Measurements from ENCODE around the gene PDZRN3.

The PDZRN3 gene

DNA sequence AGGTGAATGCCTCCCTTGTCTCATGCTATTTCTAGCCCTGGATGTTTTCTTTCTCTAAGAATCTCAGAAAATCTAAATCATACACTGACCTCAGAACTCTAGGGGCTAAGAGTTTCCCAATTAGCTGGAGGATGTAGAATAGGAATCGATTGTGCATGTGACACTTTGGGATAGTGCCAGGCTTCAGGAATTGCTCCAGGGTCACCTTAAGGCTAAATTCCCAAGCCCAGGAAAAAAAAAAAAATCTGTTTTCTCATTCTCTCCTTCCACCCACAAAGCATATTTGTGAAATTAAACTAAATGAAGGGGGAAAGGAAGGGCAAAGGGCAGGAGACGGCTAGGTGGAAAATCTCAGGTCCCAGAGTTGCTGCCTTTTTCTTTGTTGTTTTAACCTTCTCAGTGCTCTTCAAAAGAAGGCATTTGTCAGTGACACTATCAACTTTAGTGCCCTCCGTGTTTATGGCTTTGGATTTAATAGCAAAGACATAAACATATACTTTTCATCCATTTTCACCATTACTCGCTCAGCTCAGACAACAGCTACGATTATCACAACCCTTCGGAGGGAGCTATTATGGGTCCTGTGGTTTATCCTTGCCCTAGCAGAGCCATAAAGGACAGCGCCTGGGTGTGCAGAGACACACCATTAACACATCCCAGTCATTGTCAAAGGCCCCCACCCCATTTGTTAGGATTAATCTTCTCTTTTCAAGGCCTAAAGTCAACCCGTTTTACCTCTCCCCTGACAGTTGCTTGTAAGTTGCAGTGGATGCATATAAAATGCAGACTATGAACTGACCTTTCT, 271.7 kb downstream of the PDZRN3 start:
- H3K9me3 Mint-ChIP-seq = peaks cover 5 to 12% of the 10 kb centered on the region in 2 donors
- peaks cover 12% of the 10 kb centered on the region for H3K27me3 Mint-ChIP-seq
- no peak overlapping the region for H3K27ac Mint-ChIP-seq
- no peak overlapping the region for H3K4me3 Mint-ChIP-seq
- H3K4me1 Mint-ChIP-seq = no peaks in the 10 kb centered on the region
- DNase-seq (no peak), ATAC-seq (no peak)

DNA sequence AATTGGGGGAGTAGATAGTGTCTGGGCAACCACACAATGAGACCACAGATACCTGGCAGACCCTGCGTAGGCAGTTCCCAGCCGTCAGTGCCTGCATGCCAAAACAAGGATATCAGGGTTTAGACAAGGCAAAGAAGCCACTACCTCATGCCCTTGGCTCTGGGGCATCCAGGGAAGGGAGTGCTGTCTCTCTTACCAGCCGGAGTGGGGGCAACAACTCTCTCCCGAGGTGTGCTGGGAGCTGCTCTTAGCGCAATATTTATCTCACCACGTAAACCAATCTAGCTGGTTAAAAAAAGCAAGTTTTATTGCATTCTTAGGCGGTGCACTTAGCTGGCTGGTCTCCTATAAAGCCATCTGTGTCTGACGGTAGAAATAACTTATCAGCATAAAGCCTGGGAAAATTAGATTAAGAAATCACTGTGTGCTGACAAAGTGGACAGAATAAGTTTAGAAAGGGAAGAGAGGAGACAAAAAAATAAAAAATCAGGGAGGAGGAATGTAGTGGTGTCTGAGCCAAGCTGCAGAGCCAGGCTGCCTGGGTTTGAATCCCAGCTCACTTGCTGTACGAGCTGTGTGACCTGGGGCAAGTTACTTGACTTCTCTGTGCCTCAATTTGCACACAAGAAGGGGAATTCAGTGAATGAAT, 273.2 kb downstream of the PDZRN3 start:
- no peak overlapping the region for H3K27ac Mint-ChIP-seq
- no peak overlapping the region for H3K4me3 Mint-ChIP-seq
- no peaks in the 10 kb centered on the region for H3K4me1 Mint-ChIP-seq
- peaks cover 12% of the 10 kb centered on the region for H3K27me3 Mint-ChIP-seq
- DNase-seq (no peak), ATAC-seq (no peak)
- H3K9me3 Mint-ChIP-seq = peaks cover 0 to 5% of the 10 kb centered on the region in 2 donors

DNA sequence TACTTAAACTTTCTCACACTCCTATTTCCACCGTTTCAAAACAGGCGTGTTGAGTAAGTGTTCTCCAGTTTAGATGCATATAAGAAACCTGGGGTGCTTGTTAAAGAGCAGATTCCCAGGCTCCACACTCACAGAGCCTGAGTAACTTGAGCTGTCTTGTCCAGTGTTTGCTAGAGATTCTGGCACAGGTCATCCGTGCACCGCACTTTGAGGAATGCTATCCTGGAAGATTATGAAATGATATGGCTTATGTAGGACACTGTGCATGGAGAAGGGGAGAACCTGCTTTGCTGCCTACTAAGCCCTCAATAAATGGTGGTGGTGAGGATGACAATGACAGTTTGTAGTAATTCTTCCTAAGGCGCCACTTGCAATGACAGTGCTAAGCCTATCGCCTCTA, 273.7 kb downstream of the PDZRN3 start:
- Mint-ChIP-seq H3K4me3 (no peak overlapping the region), H3K4me1 (no peaks in the 10 kb centered on the region), H3K27me3 (peaks cover 12% of the 10 kb centered on the region), H3K9me3 (no peaks in the 10 kb centered on the region), H3K27ac (no peak overlapping the region)
- ATAC-seq = no peak
- DNase-seq = no peak

DNA sequence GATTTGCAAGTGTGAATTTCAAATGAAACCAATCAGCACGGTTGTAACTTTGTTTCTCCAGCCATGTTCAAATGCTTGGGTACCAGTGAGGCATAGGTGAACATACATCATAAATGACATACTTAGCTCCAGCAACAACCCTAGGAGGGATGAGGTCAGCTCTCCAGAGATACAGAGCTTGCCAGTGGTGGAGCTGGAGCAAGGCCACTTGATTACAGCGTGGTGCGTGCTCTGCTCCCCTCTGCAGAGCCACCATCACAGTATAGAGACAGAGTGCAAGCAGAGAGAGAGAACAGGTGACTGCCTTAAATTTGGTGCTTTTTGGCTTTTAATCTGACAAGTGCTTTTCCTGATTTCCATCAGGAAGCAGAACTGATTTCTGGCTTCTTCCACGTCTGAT, 275.1 kb downstream of the PDZRN3 start:
- Mint-ChIP-seq H3K4me3 (no peak overlapping the region), H3K27me3 (peaks cover 12% of the 10 kb centered on the region), H3K9me3 (no peaks in the 10 kb centered on the region), H3K27ac (no peak overlapping the region), H3K4me1 (no peaks in the 10 kb centered on the region)
- ATAC-seq (no peak), DNase-seq (no peak)

DNA sequence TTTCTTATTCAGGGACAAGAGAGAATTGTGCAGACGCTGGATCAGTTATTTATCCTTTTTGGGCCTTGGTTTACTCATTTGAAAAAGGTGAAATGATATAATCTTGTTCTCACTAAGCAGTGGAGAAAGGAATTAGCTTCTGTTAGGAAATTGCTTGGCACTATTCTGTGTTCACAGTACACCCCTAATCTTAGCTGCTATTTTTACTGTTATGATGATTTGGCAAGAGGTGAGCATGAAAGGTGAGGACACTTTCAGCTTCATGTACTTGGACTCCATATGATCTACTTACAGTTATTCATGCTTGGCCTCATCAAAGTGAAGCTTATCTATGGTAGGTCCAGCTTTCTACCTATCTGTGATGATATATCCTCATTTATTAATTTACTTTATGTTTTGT, 282.7 kb downstream of the PDZRN3 start:
- no peak for DNase-seq
- H3K4me1 Mint-ChIP-seq = no peaks in the 10 kb centered on the region
- H3K27me3 Mint-ChIP-seq = no peaks in the 10 kb centered on the region
- no peak overlapping the region for H3K4me3 Mint-ChIP-seq
- H3K27ac Mint-ChIP-seq = no peak overlapping the region
- H3K9me3 Mint-ChIP-seq = peaks cover 0 to 7% of the 10 kb centered on the region in 2 donors
- ATAC-seq = no peak

DNA sequence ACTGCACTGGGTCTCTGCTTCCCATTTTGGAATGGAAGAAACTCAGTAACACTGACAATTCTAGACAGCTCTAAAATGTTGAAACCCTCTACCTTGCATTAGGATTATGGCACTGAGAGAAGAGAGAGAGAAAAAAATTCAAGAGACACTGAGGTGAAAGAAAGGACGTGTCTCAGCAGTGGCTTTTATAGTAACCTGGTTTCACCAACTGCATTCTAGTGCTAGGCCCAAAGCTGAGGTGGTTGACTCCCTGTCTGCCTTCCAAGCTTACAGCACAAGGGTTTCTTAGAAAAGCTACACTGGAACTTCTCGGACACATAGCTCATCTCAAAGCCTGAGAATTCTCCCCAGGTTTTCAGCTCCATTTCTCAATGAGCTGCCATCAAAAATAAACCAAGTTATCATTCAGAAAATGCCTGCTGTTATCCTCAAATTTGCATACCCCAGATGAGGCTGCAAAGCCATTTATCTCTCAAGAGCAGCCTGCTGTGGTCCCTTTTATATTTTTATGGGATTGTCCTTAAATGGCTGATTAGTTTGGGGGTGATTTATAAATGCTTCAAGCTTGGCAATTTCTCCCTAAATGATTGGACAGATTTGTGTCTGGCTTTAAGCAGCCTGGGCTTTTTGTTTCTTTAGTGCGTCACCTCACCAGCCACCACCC, 283.3 kb downstream of the PDZRN3 start:
- no peaks in the 10 kb centered on the region for H3K27me3 Mint-ChIP-seq
- H3K9me3 Mint-ChIP-seq = peaks cover 0 to 7% of the 10 kb centered on the region in 2 donors
- ATAC-seq = no peak
- H3K27ac Mint-ChIP-seq = no peak overlapping the region
- no peaks in the 10 kb centered on the region for H3K4me1 Mint-ChIP-seq
- H3K4me3 Mint-ChIP-seq = no peak overlapping the region
- no peak for DNase-seq

DNA sequence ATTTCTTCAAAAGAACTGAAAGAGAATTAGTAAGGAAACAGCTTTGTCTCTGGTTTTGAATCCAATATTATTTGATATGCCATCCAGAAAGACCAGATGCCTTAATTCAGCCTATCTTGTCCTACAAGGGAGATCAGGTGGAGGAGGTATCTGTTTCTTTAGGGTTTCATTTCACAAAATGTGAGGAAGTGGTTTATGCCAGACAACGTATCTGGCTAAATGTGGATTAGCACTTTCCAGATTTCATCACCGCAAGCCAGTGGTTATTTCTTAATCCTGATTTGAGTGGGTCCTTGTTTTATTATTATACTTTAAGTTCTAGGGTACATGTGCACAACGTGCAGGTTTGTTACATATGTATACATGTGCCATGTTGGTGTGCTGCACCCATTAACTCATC, 292.2 kb downstream of the PDZRN3 start:
- Mint-ChIP-seq H3K27ac (no peak overlapping the region), H3K27me3 (no peaks in the 10 kb centered on the region), H3K9me3 (peaks cover 0 to 2% of the 10 kb centered on the region in 2 donors), H3K4me3 (no peak overlapping the region), H3K4me1 (no peaks in the 10 kb centered on the region)
- ATAC-seq (no peak), DNase-seq (no peak)

Measured in stimulated activated naive CD8-positive, alpha-beta T cell treated with anti-CD3 and anti-CD28 coated beads, Interleukin-15, amount 100 ng/mL, for 72 hours (primary cell).